A549 (cell line): Measurements from ENCODE around the gene RPS14. TPM values are rescaled to one million over a fixed set of nuclear protein-coding genes. Genes with fewer than 3 reads are reported as not detected.

Experiments
- ATAC-seq, 2 experiments: fragments of 200-7000 bp in 1 of 2; fragments of >200 bp in 1 of 2; cut with Nextera tagmentation in 1 of 2; cut with Tn5 transposase in 1 of 2; 3 replicates each; pipeline versions ENCODE4 v1.8.0 to v1.9.1; 2018 to 2020; ENCODE audit warnings: mild to moderate bottlenecking in 1 of 2, moderate library complexity in 1 of 2
- CTCF ChIA-PET: fragments of 300-600 bp; sonication (Branson Sonifier 250); formaldehyde crosslinking; extraction: SDS; loops from one replicate; lab custom pipeline; 2021; ENCODE audit warnings: antibody characterized with exemption, inconsistent platforms; lab: Yijun Ruan, JAX
- POLR2A ChIA-PET: fragments of 350-600 bp; formaldehyde crosslinking; extraction: SDS; loops from one replicate; lab custom pipeline; 2021; ENCODE audit warnings: antibody characterized with exemption, inconsistent platforms; lab: Yijun Ruan, JAX
- DNase-seq, 2 experiments: peaks; one replicate each; pipeline versions ENCODE4 v3.0.0 to v3.0.0-alpha.2; 2011 to 2016; ENCODE audit warnings: low read depth in 1 of 2, low spot score in 1 of 2
- FAIRE-seq: peaks from 2 replicates; lab custom pipeline; 2011; peaks lifted over from hg19 to GRCh38; lab: Jason Lieb, UNC
- H3K27ac ChIP-seq, 2 experiments: fragments of >200 bp; sonication (Bioruptor Twin); formaldehyde crosslinking; 3 replicates each; pipeline ENCODE4 v1.5.1; 2016 to 2017
- H3K4me1 ChIP-seq: fragments of >200 bp; sonication (Bioruptor Twin); formaldehyde crosslinking; 3 replicates; pipeline ENCODE4 v1.6.1; 2016
- H3K4me2 ChIP-seq: fragments of >200 bp; sonication (Bioruptor Twin); formaldehyde crosslinking; 3 replicates; pipeline ENCODE4 v1.6.1; 2016
- H3K4me3 ChIP-seq: fragments of >200 bp; sonication (Bioruptor Twin); formaldehyde crosslinking; 3 replicates; pipeline ENCODE4 v1.5.1; 2016
- H3K9me3 ChIP-seq: fragments of >200 bp; sonication (Bioruptor Twin); formaldehyde crosslinking; 3 replicates; pipeline ENCODE4 v1.6.1; 2016
- CEBPB ChIP-seq, 2 experiments: fragments of >200 bp in 1 of 2; sonication (Bioruptor Twin) in 1 of 2; formaldehyde crosslinking in 1 of 2; IDR thresholded peaks; 2 replicates each; pipeline ENCODE4 v1.6.1; 2012 to 2016
- CHD2 ChIP-seq: fragments of 150-350 bp; IDR thresholded peaks from 2 replicates; pipeline ENCODE4 v1.6.1; 2014; ENCODE audit warnings: low read length; ENCODE audit not compliant: partially characterized antibody
- ESRRA ChIP-seq: fragments of 150-350 bp; IDR thresholded peaks from 2 replicates; pipeline ENCODE4 v1.6.1; 2014; ENCODE audit warnings: mild to moderate bottlenecking, low read length, borderline replicate concordance
- FOSB ChIP-seq: fragments of 250-450 bp; sonication (Bioruptor Pico); IDR thresholded peaks from 2 replicates; pipeline ENCODE4 v1.5.0; 2020; ENCODE audit warnings: mild to moderate bottlenecking, moderate library complexity
- GATA3 ChIP-seq: IDR thresholded peaks from 2 replicates; pipeline ENCODE4 v1.6.1; 2012; ENCODE audit warnings: borderline replicate concordance
- HOXB13 ChIP-seq: fragments of 250-450 bp; sonication (Bioruptor Pico); IDR thresholded peaks from 2 replicates; pipeline ENCODE4 v1.5.0; 2020; ENCODE audit warnings: low read depth, mild to moderate bottlenecking, moderate library complexity
- MAZ ChIP-seq: fragments of 150-350 bp; IDR thresholded peaks from 2 replicates; pipeline ENCODE4 v1.6.1; 2014; ENCODE audit warnings: antibody characterized with exemption, low read depth, low read length, borderline replicate concordance
- NFE2L2 ChIP-seq: fragments of 150-350 bp; conservative IDR thresholded peaks from 2 replicates; pipeline ENCODE4 v1.6.1; 2014; ENCODE audit warnings: low read length
- NPAS2 ChIP-seq: fragments of 250-450 bp; sonication (Bioruptor Pico); IDR thresholded peaks from 2 replicates; pipeline ENCODE4 v1.8.0; 2022; ENCODE audit warnings: mild to moderate bottlenecking, moderate library complexity, borderline replicate concordance
- NR3C1 ChIP-seq: fragments of >200 bp; sonication (Bioruptor Twin); formaldehyde crosslinking; IDR thresholded peaks from 3 replicates; pipeline ENCODE4 v1.6.1; 2017
- POLR2AphosphoS2 ChIP-seq: conservative IDR thresholded peaks from 2 replicates; pipeline ENCODE4 v1.6.1; 2012; ENCODE audit warnings: low read length, improper control_type of control experiment, inconsistent platforms
- RAD21 ChIP-seq, 2 experiments: fragments of >200 bp in 1 of 2; sonication (Bioruptor Twin) in 1 of 2; formaldehyde crosslinking in 1 of 2; IDR thresholded peaks in 1 of 2; conservative IDR thresholded peaks in 1 of 2; 2 replicates in 1 of 2; 3 replicates in 1 of 2; pipeline ENCODE4 v1.6.1; 2012 to 2018; ENCODE audit warnings: inconsistent platforms in 1 of 2
- RCOR1 ChIP-seq: fragments of 150-350 bp; IDR thresholded peaks from 2 replicates; pipeline ENCODE4 v1.6.1; 2014; ENCODE audit warnings: antibody characterized with exemption, low read length, low read depth
- SREBF2 ChIP-seq: fragments of 450-650 bp; IDR thresholded peaks from 2 replicates; pipeline ENCODE4 v1.6.1; 2014; ENCODE audit warnings: mild to moderate bottlenecking, moderate library complexity
- ZSCAN20 ChIP-seq: fragments of 250-450 bp; sonication (Bioruptor Pico); IDR thresholded peaks from 2 replicates; pipeline ENCODE4 v1.8.0; 2022; ENCODE audit warnings: mild to moderate bottlenecking, moderate library complexity
- WGBS: methylation state at CpG from one replicate; pipeline ENCODE4 v1.1.6; 2017; ENCODE audit errors: missing lambda C conversion rate; 5-methylcytosine and 5-hydroxymethylcytosine counted together
- polyA plus RNA-seq, 4 experiments: library from polyadenylated mRNA; depleted of rRNA in 3 of 4; stranded (reverse); fragments of >200 nt; fragmentation: RNase III in 1 of 4; extraction: RNeasy Plus Mini Kit Qiagen cat#74134 plus additional on column Dnase treatment in 1 of 4; gene quantifications; 2 replicates in 3 of 4; 3 replicates in 1 of 4; pipeline ENCODE4 v1.2.3, GENCODE V29; 2011 to 2017
- TF ChIP-seq, protein P1 (sequence below): fragments of 250-450 bp; sonication (Bioruptor Pico); IDR thresholded peaks from 2 replicates; pipeline ENCODE4 v1.5.0; 2021; ENCODE audit warnings: mild to moderate bottlenecking, moderate library complexity, borderline replicate concordance
- TF ChIP-seq, protein P2 (sequence below): fragments of >200 bp; sonication (Bioruptor Twin); formaldehyde crosslinking; IDR thresholded peaks from 3 replicates; pipeline ENCODE4 v1.5.1; 2016
- TF ChIP-seq, protein P3 (sequence below): fragments of >200 bp; sonication (Bioruptor Twin); formaldehyde crosslinking; IDR thresholded peaks from 2 replicates; pipeline ENCODE4 v1.6.1; 2016
- TF ChIP-seq, protein P4 (sequence below): fragments of >200 bp; sonication (Bioruptor Twin); formaldehyde crosslinking; IDR thresholded peaks from 3 replicates; pipeline ENCODE4 v1.6.1; 2016
- TF ChIP-seq, protein P5 (sequence below): fragments of 150-350 bp; IDR thresholded peaks from 2 replicates; pipeline ENCODE4 v1.6.1; 2014; ENCODE audit warnings: low read depth, mild to moderate bottlenecking, low read length
- TF ChIP-seq, protein P6 (sequence below): IDR thresholded peaks from 2 replicates; pipeline ENCODE4 v1.6.1; 2012; ENCODE audit warnings: low read depth, borderline replicate concordance
- TF ChIP-seq, protein P7 (sequence below): IDR thresholded peaks from 2 replicates; pipeline ENCODE4 v1.6.1; 2012
- TF ChIP-seq, protein P8 (sequence below): fragments of 250-450 bp; sonication (Bioruptor Pico); IDR thresholded peaks from 2 replicates; pipeline ENCODE4 v1.5.0; 2020; ENCODE audit warnings: low read depth, mild to moderate bottlenecking, moderate library complexity

The RPS14 gene
- polyA plus RNA-seq, 2 of the 4 experiments (the other 2 are of a cell fraction), result 3,794 to 3,799 TPM

DNA sequence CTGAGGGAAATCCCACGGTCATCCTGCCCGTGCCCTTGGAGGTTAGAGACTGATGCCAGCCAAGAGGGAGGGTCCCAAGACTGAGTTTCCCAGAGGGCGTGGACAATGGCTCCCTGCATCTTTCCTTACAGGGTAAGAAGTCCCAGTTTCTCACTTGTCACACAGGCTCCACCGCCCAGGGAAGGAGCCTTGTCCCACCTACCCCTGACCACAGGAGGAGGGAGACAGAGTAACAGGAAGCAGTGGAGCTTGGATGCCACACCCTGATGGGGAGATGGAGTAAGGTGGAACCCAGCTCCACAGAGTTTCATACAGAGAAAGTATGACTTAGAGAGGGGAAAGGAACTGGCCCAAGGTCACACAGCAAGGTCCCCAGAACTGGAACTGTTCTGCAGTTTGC lies 27.5 kb downstream of the RPS14 start:
- H3K4me1 ChIP-seq, result no peaks in the 10 kb centered on the region
- 54% methylated on average over 3 of the region's 4 CpGs for WGBS
- H3K4me3 ChIP-seq, result no peak overlapping the region
- FAIRE-seq (no peak), DNase-seq (no peak), ATAC-seq (peak; percentile 47 to 67; a peak in 5 of 6 replicates)
- no peak for TF ChIP-seq POLR2AphosphoS2
- no peak for TF ChIP-seq SREBF2
- TF ChIP-seq ZSCAN20 (CRISPR knock-in tag), result no peak
- no peak for TF ChIP-seq CHD2
- TF ChIP-seq HOXB13 (CRISPR knock-in tag), result no peak
- TF ChIP-seq, protein P1, sequence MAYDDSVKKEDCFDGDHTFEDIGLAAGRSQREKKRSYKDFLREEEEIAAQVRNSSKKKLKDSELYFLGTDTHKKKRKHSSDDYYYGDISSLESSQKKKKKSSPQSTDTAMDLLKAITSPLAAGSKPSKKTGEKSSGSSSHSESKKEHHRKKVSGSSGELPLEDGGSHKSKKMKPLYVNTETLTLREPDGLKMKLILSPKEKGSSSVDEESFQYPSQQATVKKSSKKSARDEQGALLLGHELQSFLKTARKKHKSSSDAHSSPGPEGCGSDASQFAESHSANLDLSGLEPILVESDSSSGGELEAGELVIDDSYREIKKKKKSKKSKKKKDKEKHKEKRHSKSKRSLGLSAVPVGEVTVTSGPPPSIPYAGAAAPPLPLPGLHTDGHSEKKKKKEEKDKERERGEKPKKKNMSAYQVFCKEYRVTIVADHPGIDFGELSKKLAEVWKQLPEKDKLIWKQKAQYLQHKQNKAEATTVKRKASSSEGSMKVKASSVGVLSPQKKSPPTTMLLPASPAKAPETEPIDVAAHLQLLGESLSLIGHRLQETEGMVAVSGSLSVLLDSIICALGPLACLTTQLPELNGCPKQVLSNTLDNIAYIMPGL (CRISPR knock-in tag), result no peak
- TF ChIP-seq, protein P2, sequence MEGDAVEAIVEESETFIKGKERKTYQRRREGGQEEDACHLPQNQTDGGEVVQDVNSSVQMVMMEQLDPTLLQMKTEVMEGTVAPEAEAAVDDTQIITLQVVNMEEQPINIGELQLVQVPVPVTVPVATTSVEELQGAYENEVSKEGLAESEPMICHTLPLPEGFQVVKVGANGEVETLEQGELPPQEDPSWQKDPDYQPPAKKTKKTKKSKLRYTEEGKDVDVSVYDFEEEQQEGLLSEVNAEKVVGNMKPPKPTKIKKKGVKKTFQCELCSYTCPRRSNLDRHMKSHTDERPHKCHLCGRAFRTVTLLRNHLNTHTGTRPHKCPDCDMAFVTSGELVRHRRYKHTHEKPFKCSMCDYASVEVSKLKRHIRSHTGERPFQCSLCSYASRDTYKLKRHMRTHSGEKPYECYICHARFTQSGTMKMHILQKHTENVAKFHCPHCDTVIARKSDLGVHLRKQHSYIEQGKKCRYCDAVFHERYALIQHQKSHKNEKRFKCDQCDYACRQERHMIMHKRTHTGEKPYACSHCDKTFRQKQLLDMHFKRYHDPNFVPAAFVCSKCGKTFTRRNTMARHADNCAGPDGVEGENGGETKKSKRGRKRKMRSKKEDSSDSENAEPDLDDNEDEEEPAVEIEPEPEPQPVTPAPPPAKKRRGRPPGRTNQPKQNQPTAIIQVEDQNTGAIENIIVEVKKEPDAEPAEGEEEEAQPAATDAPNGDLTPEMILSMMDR, result no peak
- no peak for TF ChIP-seq RCOR1
- TF ChIP-seq, protein P3, sequence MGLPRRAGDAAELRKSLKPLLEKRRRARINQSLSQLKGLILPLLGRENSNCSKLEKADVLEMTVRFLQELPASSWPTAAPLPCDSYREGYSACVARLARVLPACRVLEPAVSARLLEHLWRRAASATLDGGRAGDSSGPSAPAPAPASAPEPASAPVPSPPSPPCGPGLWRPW, result no peak
- TF ChIP-seq NPAS2 (CRISPR knock-in tag), result no peak
- TF ChIP-seq NFE2L2, result no peak
- TF ChIP-seq, protein P4, sequence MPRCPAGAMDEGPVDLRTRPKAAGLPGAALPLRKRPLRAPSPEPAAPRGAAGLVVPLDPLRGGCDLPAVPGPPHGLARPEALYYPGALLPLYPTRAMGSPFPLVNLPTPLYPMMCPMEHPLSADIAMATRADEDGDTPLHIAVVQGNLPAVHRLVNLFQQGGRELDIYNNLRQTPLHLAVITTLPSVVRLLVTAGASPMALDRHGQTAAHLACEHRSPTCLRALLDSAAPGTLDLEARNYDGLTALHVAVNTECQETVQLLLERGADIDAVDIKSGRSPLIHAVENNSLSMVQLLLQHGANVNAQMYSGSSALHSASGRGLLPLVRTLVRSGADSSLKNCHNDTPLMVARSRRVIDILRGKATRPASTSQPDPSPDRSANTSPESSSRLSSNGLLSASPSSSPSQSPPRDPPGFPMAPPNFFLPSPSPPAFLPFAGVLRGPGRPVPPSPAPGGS, result no peak
- TF ChIP-seq RAD21 (conservative IDR thresholded peaks at IDR 0.05 in 1 of 2, IDR thresholded peaks at IDR 0.05 in 1 of 2), result no peak
- TF ChIP-seq, protein P5, sequence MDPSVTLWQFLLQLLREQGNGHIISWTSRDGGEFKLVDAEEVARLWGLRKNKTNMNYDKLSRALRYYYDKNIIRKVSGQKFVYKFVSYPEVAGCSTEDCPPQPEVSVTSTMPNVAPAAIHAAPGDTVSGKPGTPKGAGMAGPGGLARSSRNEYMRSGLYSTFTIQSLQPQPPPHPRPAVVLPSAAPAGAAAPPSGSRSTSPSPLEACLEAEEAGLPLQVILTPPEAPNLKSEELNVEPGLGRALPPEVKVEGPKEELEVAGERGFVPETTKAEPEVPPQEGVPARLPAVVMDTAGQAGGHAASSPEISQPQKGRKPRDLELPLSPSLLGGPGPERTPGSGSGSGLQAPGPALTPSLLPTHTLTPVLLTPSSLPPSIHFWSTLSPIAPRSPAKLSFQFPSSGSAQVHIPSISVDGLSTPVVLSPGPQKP, result no peak
- TF ChIP-seq FOSB (CRISPR knock-in tag), result no peak
- TF ChIP-seq MAZ, result no peak
- H3K27ac ChIP-seq, result no peak overlapping the region
- POLR2A ChIA-PET, result no interaction called here
- CTCF ChIA-PET, result interaction anchor here (0.6 to 2.1 kb wide), 2 partner anchors 14 to 786 kb away, joined by 5 to 8 read pairs; no protein-coding TSS in a partner anchor
- H3K9me3 ChIP-seq, result no peaks in the 10 kb centered on the region
- no peak overlapping the region for H3K4me2 ChIP-seq

DNA sequence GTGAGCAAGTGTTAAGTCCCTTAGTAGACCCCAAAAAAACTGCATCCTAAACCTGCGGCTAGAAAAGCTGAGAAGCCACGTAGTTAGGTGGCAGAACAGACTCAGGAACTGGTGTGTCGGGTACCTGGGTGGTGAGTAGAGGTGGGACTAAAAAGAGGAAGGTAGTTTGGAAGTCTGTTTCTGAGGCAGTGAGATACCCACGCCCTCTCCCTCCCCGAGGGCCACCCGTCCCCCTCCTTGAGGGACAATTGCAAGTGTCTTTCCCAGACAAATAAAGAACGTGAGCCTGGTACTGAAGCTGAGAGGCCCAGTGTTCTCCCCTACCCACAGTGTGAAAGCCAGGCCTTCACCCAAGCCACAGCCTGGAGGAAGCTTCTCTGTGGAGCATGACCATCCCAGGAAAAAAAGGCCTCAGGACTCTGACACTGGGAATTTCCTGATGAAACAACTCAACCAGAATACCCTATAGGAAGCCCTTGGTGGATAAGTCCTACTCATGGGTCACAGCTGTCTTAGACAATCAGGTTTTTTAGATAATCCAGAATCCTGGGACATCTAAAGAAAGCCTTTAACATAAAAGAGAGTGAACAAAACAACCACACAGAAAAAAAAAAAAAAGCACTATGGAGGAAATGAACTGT lies 29.8 kb downstream of the RPS14 start:
- Histone ChIP-seq H3K4me1 (no peaks in the 10 kb centered on the region), H3K4me3 (no peak overlapping the region), H3K9me3 (no peaks in the 10 kb centered on the region), H3K4me2 (no peak overlapping the region), H3K27ac (no peak overlapping the region)
- WGBS, result 63% methylated on average over 7 of the region's 7 CpGs
- TF ChIP-seq, protein P6, sequence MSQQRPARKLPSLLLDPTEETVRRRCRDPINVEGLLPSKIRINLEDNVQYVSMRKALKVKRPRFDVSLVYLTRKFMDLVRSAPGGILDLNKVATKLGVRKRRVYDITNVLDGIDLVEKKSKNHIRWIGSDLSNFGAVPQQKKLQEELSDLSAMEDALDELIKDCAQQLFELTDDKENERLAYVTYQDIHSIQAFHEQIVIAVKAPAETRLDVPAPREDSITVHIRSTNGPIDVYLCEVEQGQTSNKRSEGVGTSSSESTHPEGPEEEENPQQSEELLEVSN, result no peak
- TF ChIP-seq GATA3, result no peak
- TF ChIP-seq, protein P7, sequence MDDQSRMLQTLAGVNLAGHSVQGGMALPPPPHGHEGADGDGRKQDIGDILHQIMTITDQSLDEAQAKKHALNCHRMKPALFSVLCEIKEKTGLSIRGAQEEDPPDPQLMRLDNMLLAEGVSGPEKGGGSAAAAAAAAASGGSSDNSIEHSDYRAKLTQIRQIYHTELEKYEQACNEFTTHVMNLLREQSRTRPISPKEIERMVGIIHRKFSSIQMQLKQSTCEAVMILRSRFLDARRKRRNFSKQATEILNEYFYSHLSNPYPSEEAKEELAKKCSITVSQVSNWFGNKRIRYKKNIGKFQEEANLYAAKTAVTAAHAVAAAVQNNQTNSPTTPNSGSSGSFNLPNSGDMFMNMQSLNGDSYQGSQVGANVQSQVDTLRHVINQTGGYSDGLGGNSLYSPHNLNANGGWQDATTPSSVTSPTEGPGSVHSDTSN, result no peak
- TF ChIP-seq, protein P8, sequence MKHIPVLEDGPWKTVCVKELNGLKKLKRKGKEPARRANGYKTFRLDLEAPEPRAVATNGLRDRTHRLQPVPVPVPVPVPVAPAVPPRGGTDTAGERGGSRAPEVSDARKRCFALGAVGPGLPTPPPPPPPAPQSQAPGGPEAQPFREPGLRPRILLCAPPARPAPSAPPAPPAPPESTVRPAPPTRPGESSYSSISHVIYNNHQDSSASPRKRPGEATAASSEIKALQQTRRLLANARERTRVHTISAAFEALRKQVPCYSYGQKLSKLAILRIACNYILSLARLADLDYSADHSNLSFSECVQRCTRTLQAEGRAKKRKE (CRISPR knock-in tag), result no peak
- TF ChIP-seq CEBPB (IDR thresholded peaks at IDR 0.05), result no peak
- TF ChIP-seq ESRRA, result no peak
- no peak for TF ChIP-seq NR3C1
- no peak for TF ChIP-seq POLR2AphosphoS2
- DNase-seq (no peak), FAIRE-seq (no peak), ATAC-seq (peak in 1 of 2 experiments; percentile 39; a peak in 1 of 6 replicates)
- ChIA-PET CTCF (interaction anchor here (1.1 to 1.7 kb wide), 2 partner anchors 16 to 27 kb away, joined by 3 to 5 read pairs; no protein-coding TSS in a partner anchor), POLR2A (no interaction called here)
